Calu3 (cell line): ENCODE measurements around the gene LRRC28. TPM values are rescaled to one million over a fixed set of nuclear protein-coding genes. Genes with fewer than 3 reads are reported as not detected.

Source experiments
- BruUV-seq: library from RNA; stranded (reverse); fragments of 400-500 nt; replicated peaks from 2 replicates; lab custom pipeline; 2021; lab: Mats Ljungman, UMichigan
- CTCF ChIA-PET: fragments of 300-600 bp; sonication (Branson Sonifier 250); formaldehyde crosslinking; loops from one replicate; lab custom pipeline; 2022; ENCODE audit warnings: antibody characterized with exemption; lab: Charles Lee
- DNase-seq: peaks from one replicate; pipeline ENCODE4 v3.0.0; 2022
- H3K27ac Mint-ChIP-seq: one replicate; pipeline ENCODE4 v1.8.0; 2022; ENCODE audit warnings: mixed read lengths; ENCODE audit not compliant: unreplicated experiment
- H3K27me3 Mint-ChIP-seq: one replicate; pipeline ENCODE4 v1.8.0; 2022; ENCODE audit warnings: mixed read lengths; ENCODE audit not compliant: unreplicated experiment
- H3K36me3 Mint-ChIP-seq: one replicate; pipeline ENCODE4 v1.8.0; 2022; ENCODE audit warnings: mild to moderate bottlenecking, moderate library complexity, mixed read lengths; ENCODE audit not compliant: insufficient read depth, unreplicated experiment
- H3K4me1 Mint-ChIP-seq: one replicate; pipeline ENCODE4 v1.8.0; 2022; ENCODE audit warnings: mild to moderate bottlenecking, low read depth, mixed read lengths; ENCODE audit not compliant: unreplicated experiment
- H3K4me3 Mint-ChIP-seq: one replicate; pipeline ENCODE4 v1.8.0; 2022; ENCODE audit warnings: mild to moderate bottlenecking, low read depth, moderate library complexity, mixed read lengths; ENCODE audit not compliant: unreplicated experiment
- H3K9me3 Mint-ChIP-seq: one replicate; pipeline ENCODE4 v1.8.0; 2022; ENCODE audit warnings: low read depth, mixed read lengths; ENCODE audit not compliant: unreplicated experiment
- CTCF ChIP-seq: fragments of 200-600 bp; IDR thresholded peaks from one replicate; pipeline ENCODE4 v1.8.0; 2022; ENCODE audit warnings: antibody characterized with exemption; ENCODE audit not compliant: unreplicated experiment
- intact Hi-C: fragments of 100-400 bp; cut with micrococcal nuclease; formaldehyde crosslinking; loops from one replicate; pipeline ENCODE4 v1.10.0; 2022; ENCODE audit not compliant: unreplicated experiment
- total RNA-seq: library from RNA; stranded (reverse); gene quantifications from 2 replicates; pipeline ENCODE4 v1.2.3, GENCODE V29; 2022

LRRC28 gene
- total RNA-seq, 1 experiment from 2014 or later, result 21.8 TPM

GRCh38 chr15:99320374-99321215, 69.3 kb downstream of the LRRC28 start:
- no peaks in the 10 kb centered on the region for H3K36me3 Mint-ChIP-seq
- no peak overlapping the region for H3K4me3 Mint-ChIP-seq
- intact Hi-C loops, result no loop called here
- CTCF ChIA-PET, result no interaction called here
- H3K9me3 Mint-ChIP-seq, result peaks cover 3% of the 10 kb centered on the region
- no peak overlapping the region for H3K27ac Mint-ChIP-seq
- H3K4me1 Mint-ChIP-seq, result no peaks in the 10 kb centered on the region
- no peak for DNase-seq
- no peaks in the 10 kb centered on the region for H3K27me3 Mint-ChIP-seq
- no TSS peak for BruUV-seq
- no peak for TF ChIP-seq CTCF

- TF ChIP-seq CTCF, result no peak
- DNase-seq, result no peak
- CTCF ChIA-PET, result no interaction called here
- Mint-ChIP-seq H3K36me3 (no peaks in the 10 kb centered on the region), H3K9me3 (peaks cover 5% of the 10 kb centered on the region), H3K27ac (no peak overlapping the region), H3K4me3 (no peak overlapping the region), H3K27me3 (no peaks in the 10 kb centered on the region), H3K4me1 (no peaks in the 10 kb centered on the region)
- intact Hi-C loops, result no loop called here
- no TSS peak for BruUV-seq
Observed at GRCh38 chr15:99321468-99321867, 70.2 kb downstream of the LRRC28 start.

- DNase-seq, result no peak
- Mint-ChIP-seq H3K4me1 (no peaks in the 10 kb centered on the region), H3K27ac (no peak overlapping the region), H3K4me3 (no peak overlapping the region), H3K27me3 (no peaks in the 10 kb centered on the region), H3K9me3 (peaks cover 5% of the 10 kb centered on the region), H3K36me3 (no peaks in the 10 kb centered on the region)
- CTCF ChIA-PET, result no interaction called here
- intact Hi-C loops, result no loop called here
- BruUV-seq, result no TSS peak
- TF ChIP-seq CTCF, result no peak
Observed at GRCh38 chr15:99322643-99323405, 71.5 kb downstream of the LRRC28 start.

- Mint-ChIP-seq H3K9me3 (peaks cover 5% of the 10 kb centered on the region), H3K27ac (no peak overlapping the region), H3K36me3 (no peaks in the 10 kb centered on the region), H3K4me3 (no peak overlapping the region), H3K27me3 (no peaks in the 10 kb centered on the region), H3K4me1 (no peaks in the 10 kb centered on the region)
- CTCF ChIA-PET, result no interaction called here
- no peak for TF ChIP-seq CTCF
- intact Hi-C loops, result no loop called here
- no peak for DNase-seq
- BruUV-seq, result no TSS peak
Observed at GRCh38 chr15:99324082-99324620, 72.9 kb downstream of the LRRC28 start.
